SIG-M5 treated with dmso at 0.1 percent for 504 hours (cell line): ENCODE results near the gene CRACR2A.

Source experiments
- DNase-seq: peaks from one replicate; lab custom pipeline; 2025; ENCODE audit not compliant: unreplicated experiment; lab: John Stamatoyannopoulos, UW

CRACR2A gene

GRCh38 chr12:3686463-3686862, 66.4 kb downstream of the CRACR2A start:
- no peak for DNase-seq

GRCh38 chr12:3685830-3686229, 67.1 kb downstream of the CRACR2A start:
- no peak for DNase-seq

- DNase-seq: no peak
Observed at GRCh38 chr12:3684449-3685051, 68.4 kb downstream of the CRACR2A start.

DNA sequence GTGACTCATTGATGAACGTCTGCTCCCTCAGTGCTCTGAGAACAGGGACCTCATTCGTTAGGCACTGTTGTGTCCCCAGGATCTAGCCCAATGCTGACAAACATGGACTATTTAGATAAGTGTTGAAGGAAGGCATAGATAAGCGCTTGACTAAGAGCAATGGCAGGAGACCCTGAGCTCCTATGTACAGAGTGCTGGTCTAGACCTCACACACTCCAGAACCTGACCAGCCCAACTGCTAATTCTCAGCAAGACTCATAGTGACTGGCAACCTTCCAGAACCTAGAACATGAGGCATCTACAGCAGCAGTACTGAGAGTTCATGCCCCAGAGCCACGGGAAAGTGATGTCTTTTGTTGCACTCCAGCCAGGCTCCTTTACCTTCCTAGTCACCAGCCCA, 69.2 kb downstream of the CRACR2A start:
- DNase-seq: no peak

- no peak for DNase-seq
Observed at GRCh38 chr12:3681595-3682061, 71.3 kb downstream of the CRACR2A start.

DNA sequence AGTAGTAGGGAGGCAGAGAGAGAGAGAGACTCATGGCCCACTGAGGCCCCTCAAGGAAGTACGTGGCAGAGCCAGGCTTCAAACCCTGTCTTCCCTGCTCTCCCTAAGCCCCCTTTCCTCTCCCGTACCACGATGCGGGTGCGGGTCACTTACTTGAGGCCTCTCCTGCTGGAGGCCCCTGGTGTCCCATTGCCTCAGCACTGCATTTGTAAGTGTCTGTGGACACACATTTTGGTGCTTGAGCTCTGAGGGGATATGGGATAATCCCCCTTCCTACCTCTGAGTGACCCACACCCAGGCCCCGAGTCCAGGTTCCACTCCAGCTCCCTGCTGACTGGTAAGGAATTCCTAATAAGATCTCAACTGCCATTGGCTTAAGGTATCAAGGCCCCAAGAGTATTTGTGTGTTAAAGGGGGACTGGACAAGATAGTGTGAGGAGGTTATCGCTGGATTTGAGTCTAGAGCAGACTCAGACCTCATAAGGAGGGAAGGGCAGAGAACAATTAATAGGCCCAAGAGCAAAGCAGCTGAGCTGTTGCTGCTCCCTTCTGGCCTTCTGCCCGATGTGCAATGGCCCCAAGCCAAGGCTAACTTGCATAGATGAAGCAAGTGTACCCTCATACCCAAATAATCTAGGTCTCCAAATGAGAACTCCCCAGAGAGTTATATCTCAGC, 71.9 kb downstream of the CRACR2A start:
- no peak for DNase-seq

- no peak for DNase-seq
Observed at GRCh38 chr12:3679831-3680230, 73.1 kb downstream of the CRACR2A start.

DNA sequence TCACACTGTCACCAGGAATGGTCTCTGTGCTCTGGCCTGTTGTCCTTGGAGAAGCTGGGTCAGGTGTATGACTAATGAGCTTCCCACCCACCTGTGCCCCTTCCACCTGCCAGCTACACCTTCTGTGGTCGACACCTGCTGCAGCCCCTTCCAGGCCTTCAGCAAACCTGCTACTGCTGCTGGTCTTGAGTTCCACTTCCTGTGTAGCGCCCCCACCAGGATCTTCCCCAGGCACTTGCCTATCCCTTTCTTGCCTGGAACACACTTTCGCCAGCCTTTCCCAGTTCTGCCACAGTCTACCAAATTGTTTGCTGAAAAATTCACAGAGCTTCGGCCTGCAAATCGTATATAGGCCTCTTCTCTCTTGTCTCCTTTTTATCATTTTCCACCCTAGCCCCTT, 75.3 kb downstream of the CRACR2A start:
- no peak for DNase-seq

DNA sequence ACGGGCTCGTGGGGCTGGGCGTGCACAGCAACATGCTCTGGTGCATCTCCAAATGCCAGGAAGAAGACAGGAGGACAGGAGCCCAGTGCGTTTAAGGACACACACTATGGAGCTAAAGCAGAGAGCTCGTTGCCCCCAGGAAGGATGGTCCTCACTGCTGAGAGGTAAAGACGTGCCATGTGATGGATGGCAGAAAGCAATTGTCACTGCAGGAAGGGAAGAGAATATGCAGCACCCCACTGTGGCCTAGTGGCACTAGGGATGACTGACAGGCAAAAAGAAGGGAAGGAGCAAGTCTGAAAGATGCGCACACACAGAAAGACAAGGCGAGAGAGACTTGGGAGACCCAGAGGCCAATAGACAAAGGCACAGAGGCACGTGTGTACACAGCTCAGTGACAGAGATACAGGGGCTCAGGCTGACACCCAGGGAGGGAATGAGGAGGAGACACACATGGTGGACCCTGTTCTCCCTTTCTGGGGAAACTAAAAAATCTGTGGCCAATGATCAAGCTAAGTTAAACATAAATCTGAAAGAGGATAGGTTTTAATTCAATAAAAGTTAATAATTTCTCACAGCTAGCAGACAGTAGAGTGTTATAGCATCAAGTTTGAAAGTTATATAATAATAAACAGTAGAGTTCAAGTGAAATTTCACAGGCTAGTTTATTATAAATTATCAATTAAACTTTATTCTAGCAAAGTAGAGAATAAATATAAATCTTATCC, 78.8 kb downstream of the CRACR2A start:
- DNase-seq: no peak

- DNase-seq: no peak
Observed at GRCh38 chr12:3672113-3672509, 80.8 kb downstream of the CRACR2A start.

DNA sequence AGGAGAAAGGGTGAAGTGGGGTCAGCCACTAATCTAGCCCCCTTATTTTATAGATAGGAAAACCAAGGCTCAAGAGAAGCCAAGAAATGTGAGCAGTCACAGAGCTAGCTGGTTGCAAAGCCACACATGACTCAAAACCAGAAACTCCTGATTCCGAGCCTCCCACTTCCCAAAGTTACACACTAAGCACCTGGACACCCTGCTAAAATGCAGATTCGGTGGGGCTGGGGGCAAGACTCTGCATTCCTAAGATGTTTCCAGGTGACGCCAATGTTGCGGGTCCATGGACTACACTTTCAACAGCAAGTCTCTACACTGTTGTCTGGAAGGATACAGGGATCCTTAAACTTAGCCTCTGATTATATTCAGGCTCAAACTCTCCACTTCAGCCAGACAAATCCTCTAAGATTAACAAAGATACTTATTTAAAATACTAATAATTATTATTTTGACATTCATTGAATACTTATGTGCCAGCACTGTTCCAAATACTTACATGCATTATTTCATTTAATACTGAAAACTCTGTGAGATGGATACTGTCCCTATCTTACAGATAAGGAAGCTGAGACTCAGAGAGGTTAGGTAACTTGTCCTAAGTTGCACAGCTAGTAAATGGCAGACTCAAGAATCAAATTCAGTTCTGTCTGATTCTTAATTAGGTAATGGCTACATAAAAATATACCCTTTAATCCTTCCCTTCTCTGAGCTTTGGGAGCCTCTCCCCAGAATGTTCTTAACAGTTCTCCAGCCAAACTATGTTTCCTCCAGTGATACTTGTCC, 81.4 kb downstream of the CRACR2A start:
- no peak for DNase-seq

DNA sequence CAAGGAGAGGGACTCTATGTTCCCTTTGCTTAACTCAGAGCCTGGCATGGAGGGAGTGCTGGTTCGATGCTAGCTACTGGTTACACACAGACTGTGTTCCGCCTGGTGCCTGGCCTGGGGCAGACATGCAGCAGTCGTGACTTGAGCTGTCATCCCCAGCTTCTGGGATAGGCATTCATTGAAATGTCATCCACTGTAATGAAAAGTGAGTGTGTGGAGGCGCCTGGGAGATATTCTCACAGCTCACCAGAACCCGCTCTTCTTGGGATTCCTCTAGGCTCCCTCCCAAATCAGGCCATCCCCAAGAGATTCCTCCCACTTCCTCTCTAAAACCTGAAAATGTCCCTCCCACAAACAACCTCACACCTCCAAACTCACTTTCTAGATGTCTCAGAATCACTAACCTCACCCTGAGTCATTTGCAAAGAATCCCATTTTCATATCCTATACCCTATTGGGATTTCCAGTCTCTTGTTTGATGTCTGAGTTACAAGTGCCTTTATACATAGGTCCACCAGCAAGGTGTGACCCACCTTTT, 82.8 kb downstream of the CRACR2A start:
- DNase-seq: no peak

GRCh38 chr12:3669594-3669993, 83.3 kb downstream of the CRACR2A start:
- DNase-seq: no peak

GRCh38 chr12:3668479-3669165, 84.3 kb downstream of the CRACR2A start:
- DNase-seq: no peak

GRCh38 chr12:3667485-3667884, 85.4 kb downstream of the CRACR2A start:
- no peak for DNase-seq

DNA sequence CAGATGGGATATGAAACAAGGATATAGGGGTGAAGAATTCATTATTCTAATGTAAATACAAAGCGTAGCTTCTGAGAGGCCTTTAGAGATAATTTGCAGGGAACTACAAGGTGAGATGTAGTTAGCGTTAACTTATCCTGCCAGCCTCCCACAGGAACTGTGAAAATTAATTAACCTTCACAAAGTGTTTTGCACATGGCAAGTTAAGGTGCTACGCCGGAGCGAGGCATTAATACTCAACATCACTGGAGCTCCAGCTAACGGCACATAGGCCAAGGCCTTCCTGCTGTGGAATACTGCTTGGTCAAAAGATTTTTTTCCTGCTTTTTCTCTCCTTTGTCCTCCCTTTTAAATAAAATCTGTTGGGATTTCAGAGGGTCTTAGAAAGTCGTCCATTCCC, 86.5 kb downstream of the CRACR2A start:
- DNase-seq: no peak

DNA sequence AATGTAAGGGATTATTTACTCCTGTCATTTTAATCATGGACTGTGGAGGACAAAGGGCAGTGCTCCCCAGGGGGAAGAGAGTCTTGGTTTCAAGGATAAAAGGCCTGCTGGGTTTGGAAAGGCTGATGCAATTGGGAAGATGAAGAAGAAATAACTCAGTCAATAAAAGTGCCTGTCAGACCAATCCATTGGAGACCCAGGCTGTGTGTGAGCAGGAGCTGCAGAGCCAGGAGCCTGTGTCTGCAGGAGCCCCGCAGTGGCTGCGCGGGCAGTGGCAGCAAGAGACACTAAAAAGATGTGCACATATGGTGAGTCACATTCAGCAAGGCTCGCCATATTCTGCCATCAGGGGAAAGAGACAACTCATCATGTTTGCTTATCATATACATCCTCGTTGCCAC, 90.4 kb downstream of the CRACR2A start:
- peak; percentile 43 for DNase-seq

DNA sequence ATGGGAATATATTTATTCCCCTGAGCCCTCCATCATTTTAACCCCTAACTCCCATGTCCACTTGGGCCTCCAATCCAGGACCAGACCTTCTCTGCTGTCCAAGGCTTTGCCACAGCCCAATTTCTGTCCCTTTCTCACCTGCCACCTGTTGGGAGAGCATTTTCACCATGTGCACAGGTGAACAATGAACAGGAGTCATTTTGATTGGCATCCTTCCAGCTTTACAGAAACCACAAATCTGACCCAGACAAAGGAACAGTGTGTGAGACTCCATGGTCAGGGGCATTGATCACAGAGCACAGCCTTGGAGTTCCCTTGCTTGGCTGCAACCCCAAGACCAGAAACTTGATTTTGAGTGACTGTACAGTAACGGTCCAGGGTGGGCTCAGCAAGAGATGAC, 91.9 kb downstream of the CRACR2A start:
- no peak for DNase-seq

DNA sequence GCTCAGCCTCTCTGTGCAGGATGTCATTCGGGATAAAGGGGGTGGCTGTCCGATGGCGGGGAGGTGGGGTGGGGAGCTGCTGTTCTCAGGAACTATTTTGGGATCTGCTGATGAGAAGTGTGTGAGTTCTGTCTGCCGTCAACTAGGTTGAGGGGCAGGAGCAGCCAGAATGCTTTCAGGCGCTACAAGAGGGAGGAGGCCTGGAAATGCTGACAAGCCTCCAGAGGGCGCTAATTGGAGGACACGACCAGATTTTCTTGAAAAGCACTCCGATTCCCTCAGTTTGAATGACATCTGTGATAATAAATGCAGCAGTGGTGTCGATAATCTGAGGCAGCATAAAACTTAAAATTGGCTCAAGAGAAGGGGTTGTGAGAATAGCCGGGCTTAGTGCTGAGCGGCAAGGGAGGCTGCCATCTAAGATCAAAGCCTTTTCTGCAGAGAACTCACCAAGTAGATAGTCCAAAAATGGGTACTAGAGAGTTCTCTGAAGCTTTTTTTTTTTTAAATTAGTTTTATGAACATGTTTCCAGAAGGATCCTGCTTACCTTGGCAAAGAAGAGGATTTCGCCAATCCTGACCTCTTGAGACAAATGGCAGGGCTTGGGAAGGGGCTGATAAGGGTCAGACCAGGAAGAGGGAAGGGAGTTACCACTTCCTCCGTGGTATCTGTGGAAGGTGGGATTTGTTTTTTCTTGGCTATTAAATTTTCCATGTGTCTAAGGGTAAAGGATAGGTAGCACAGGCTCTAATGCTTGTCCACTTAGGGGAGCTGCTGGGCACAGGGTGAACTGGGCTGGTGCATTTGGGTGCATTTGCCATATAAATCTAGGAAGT, 94.4 kb downstream of the CRACR2A start:
- peak; percentile 20 for DNase-seq
